HEK293T (cell line): ENCODE measurements around the gene MKS1.

Experiments used
- ELF4 ChIP-seq: fragments of 450-650 bp; IDR thresholded peaks from 2 replicates; pipeline ENCODE4 v1.6.1; 2017; ENCODE audit warnings: antibody characterized with exemption
- FOXA1 ChIP-seq: fragments of 450-650 bp; IDR thresholded peaks from 2 replicates; pipeline ENCODE4 v1.6.1; 2016; ENCODE audit warnings: mild to moderate bottlenecking
- FOXK2 ChIP-seq: fragments of 450-650 bp; IDR thresholded peaks from 2 replicates; pipeline ENCODE4 v1.6.1; 2016; ENCODE audit warnings: mild to moderate bottlenecking
- FOXM1 ChIP-seq: fragments of 450-650 bp; IDR thresholded peaks from 2 replicates; pipeline ENCODE4 v1.6.1; 2017; ENCODE audit warnings: mild to moderate bottlenecking, borderline replicate concordance
- HDGF ChIP-seq: fragments of 450-650 bp; IDR thresholded peaks from 2 replicates; pipeline ENCODE4 v1.6.1; 2017; ENCODE audit warnings: antibody characterized with exemption, borderline replicate concordance
- L3MBTL2 ChIP-seq: fragments of 450-650 bp; conservative IDR thresholded peaks from 2 replicates; pipeline ENCODE4 v1.6.1; 2016; ENCODE audit warnings: mild to moderate bottlenecking
- LEF1 ChIP-seq: fragments of 450-650 bp; IDR thresholded peaks from 2 replicates; pipeline ENCODE4 v1.6.1; 2017; ENCODE audit warnings: mild to moderate bottlenecking, borderline replicate concordance
- NFRKB ChIP-seq: fragments of 450-650 bp; IDR thresholded peaks from 2 replicates; pipeline ENCODE4 v1.6.1; 2016; ENCODE audit warnings: mild to moderate bottlenecking, moderate library complexity
- SP1 ChIP-seq: fragments of 450-650 bp; IDR thresholded peaks from 2 replicates; pipeline ENCODE4 v1.6.1; 2017
- SUZ12 ChIP-seq: fragments of 450-650 bp; IDR thresholded peaks from 2 replicates; pipeline ENCODE4 v1.6.1; 2016; ENCODE audit warnings: mild to moderate bottlenecking
- TARDBP ChIP-seq: fragments of 450-650 bp; IDR thresholded peaks from 2 replicates; pipeline ENCODE4 v1.6.1; 2016
- ZNF384 ChIP-seq: fragments of 450-650 bp; IDR thresholded peaks from 2 replicates; pipeline ENCODE4 v1.6.1; 2016

DNA sequence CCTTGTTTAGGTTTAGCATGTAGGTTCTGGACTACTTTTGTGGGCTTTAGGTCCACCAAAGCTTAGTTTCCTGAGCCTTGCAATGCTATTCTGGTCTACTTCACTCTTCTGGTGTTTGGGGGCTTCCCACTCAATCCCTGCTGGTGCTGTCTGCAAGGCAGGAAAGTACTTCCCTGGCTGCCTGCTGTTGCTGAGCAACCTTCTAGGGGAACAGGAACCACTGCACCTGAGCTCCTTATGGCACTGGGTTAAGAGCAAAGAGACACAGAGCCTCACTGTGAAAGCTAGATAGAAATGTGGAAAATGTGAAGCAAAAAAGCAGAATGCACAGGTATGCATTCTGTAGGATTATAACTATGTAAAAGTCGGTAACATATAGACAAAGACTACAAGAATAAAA lies 44.7 kb upstream of the MKS1 start:
- no peak for TF ChIP-seq LEF1
- no peak for TF ChIP-seq FOXM1
- TF ChIP-seq HDGF, result no peak
- TF ChIP-seq FOXK2, result no peak
- TF ChIP-seq SP1, result no peak
- TF ChIP-seq FOXA1, result no peak
- TF ChIP-seq TARDBP, result no peak
- TF ChIP-seq L3MBTL2, result no peak
- TF ChIP-seq SUZ12, result no peak
- TF ChIP-seq NFRKB, result no peak
- no peak for TF ChIP-seq ELF4
- no peak for TF ChIP-seq ZNF384
